GM12891 (cell line): ENCODE data around the gene EPHA1.

Experiments used
- PAX5 ChIP-seq: IDR thresholded peaks from 2 replicates; pipeline ENCODE4 v1.6.1; 2011; ENCODE audit warnings: low read length, moderate library complexity, mild to moderate bottlenecking; ENCODE audit not compliant: insufficient read depth, severe bottlenecking
- POLR2A ChIP-seq: IDR thresholded peaks from 2 replicates; pipeline ENCODE4 v1.6.1; 2011; ENCODE audit warnings: low read depth, low read length, control low read depth
- POLR2AphosphoS5 ChIP-seq: IDR thresholded peaks from 2 replicates; pipeline ENCODE4 v1.6.1; 2011; ENCODE audit warnings: low read depth, low read length, control low read depth
- TAF1 ChIP-seq: IDR thresholded peaks from 2 replicates; pipeline ENCODE4 v1.6.1; 2011; ENCODE audit warnings: low read depth, low read length, control low read depth

- TF ChIP-seq TAF1 (no peak), POLR2A (no peak), PAX5 (no peak), POLR2AphosphoS5 (no peak)
These were observed 49.6 kb upstream of the EPHA1 start for GRCh38 chr7:143458263-143458662.
